Measurements from ENCODE around the gene FARP1.

Gene FARP1

GRCh38 chr13:98308086-98308911 is 165.4 kb downstream of the FARP1 start:
- no peak for DNase-seq (ENCODE audit: low read depth)

GRCh38 chr13:98309569-98310335 is 166.9 kb downstream of the FARP1 start:
- DNase-seq (ENCODE audit: low read depth): no peak

GRCh38 chr13:98310485-98311199 is 167.7 kb downstream of the FARP1 start:
- no peak for DNase-seq (ENCODE audit: low read depth)

- no peak for DNase-seq (ENCODE audit: low read depth)
Observed at GRCh38 chr13:98311200-98311548, 168.3 kb downstream of the FARP1 start.

GRCh38 chr13:98312606-98313005 is 169.7 kb downstream of the FARP1 start:
- no peak for DNase-seq (ENCODE audit: low read depth)

GRCh38 chr13:98313023-98313921 is 170.4 kb downstream of the FARP1 start:
- DNase-seq (ENCODE audit: low read depth): no peak

- no peak for DNase-seq (ENCODE audit: low read depth)
Observed at GRCh38 chr13:98313922-98314292, 171.0 kb downstream of the FARP1 start.

- DNase-seq (ENCODE audit: low read depth): peak; percentile 68
Observed at GRCh38 chr13:98315466-98315865, 172.6 kb downstream of the FARP1 start.

- DNase-seq (ENCODE audit: low read depth): no peak
Observed at GRCh38 chr13:98315902-98316301, 173.0 kb downstream of the FARP1 start.

GRCh38 chr13:98317573-98318171 is 174.8 kb downstream of the FARP1 start:
- no peak for DNase-seq (ENCODE audit: low read depth)

GRCh38 chr13:98318263-98318878 is 175.5 kb downstream of the FARP1 start:
- DNase-seq (ENCODE audit: low read depth): no peak

GRCh38 chr13:98320561-98321105 is 177.7 kb downstream of the FARP1 start:
- DNase-seq (ENCODE audit: low read depth): no peak

GRCh38 chr13:98321395-98321794 is 178.5 kb downstream of the FARP1 start:
- DNase-seq (ENCODE audit: low read depth): peak; percentile 22

- DNase-seq (ENCODE audit: low read depth): no peak
Observed at GRCh38 chr13:98322091-98322718, 179.3 kb downstream of the FARP1 start.

- no peak for DNase-seq (ENCODE audit: low read depth)
Observed at GRCh38 chr13:98324105-98324504, 181.2 kb downstream of the FARP1 start.

GRCh38 chr13:98325724-98326123 is 182.8 kb downstream of the FARP1 start:
- no peak for DNase-seq (ENCODE audit: low read depth)

- DNase-seq (ENCODE audit: low read depth): no peak
Observed at GRCh38 chr13:98326291-98326690, 183.4 kb downstream of the FARP1 start.

GRCh38 chr13:98327371-98328270 is 184.7 kb downstream of the FARP1 start:
- DNase-seq (ENCODE audit: low read depth): peak; percentile 85

- DNase-seq (ENCODE audit: low read depth): no peak
Observed at GRCh38 chr13:98328511-98328910, 185.6 kb downstream of the FARP1 start.
